Esophagus squamous epithelium (tissue), 4 donors: ENCODE data around the gene NKD2.

Experiments used
- POLR2A ChIP-seq, 4 donors: fragments of 450-650 bp; IDR thresholded peaks; one replicate each; pipeline ENCODE4 v1.6.1; 2017; ENCODE audit warnings: antibody characterized with exemption in 4 of 4, mild to moderate bottlenecking in 4 of 4, moderate library complexity in 3 of 4
- TF ChIP-seq, protein P1 (sequence below), 6 experiments: fragments of 450-650 bp in 4 of 6; fragments of 200-600 bp in 2 of 6; sonication (generic) in 2 of 6; IDR thresholded peaks; one replicate each; pipeline ENCODE4 v1.5.1; 2016 to 2019; ENCODE audit warnings: antibody characterized with exemption in 6 of 6, mild to moderate bottlenecking in 4 of 6, moderate library complexity in 4 of 6

DNA sequence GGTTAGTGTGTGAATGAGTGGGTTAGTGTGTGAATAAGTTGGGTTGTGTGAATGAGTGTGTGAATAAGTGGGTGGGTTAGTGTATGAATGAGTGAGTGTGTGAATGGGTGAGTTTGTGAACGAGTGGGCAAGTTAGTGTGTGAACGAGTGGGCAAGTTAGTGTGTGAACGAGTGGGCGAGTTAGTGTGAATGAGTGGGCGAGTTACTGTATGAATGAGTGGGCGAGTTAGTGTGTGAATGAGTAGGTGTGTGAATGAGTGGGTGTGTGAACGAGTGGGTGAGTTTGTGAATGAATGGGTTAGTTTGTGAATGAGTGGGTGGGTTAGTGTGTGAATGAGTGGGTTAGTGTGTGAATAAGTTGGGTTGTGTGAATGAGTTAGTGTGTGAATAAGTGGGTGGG, 34.7 kb downstream of the NKD2 start:
- TF ChIP-seq POLR2A (IDR thresholded peaks at IDR 0.05) = no peak
- TF ChIP-seq, protein P1, sequence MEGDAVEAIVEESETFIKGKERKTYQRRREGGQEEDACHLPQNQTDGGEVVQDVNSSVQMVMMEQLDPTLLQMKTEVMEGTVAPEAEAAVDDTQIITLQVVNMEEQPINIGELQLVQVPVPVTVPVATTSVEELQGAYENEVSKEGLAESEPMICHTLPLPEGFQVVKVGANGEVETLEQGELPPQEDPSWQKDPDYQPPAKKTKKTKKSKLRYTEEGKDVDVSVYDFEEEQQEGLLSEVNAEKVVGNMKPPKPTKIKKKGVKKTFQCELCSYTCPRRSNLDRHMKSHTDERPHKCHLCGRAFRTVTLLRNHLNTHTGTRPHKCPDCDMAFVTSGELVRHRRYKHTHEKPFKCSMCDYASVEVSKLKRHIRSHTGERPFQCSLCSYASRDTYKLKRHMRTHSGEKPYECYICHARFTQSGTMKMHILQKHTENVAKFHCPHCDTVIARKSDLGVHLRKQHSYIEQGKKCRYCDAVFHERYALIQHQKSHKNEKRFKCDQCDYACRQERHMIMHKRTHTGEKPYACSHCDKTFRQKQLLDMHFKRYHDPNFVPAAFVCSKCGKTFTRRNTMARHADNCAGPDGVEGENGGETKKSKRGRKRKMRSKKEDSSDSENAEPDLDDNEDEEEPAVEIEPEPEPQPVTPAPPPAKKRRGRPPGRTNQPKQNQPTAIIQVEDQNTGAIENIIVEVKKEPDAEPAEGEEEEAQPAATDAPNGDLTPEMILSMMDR (IDR thresholded peaks at IDR 0.05) = no peak
